KOPT-K1 (cell line): ENCODE data around the gene PRR12.

ENCODE experiments used
- H3K27ac ChIP-seq: fragments of 200-600 bp; sonication (generic); 2 replicates; pipeline ENCODE4 v1.5.1; 2016; ENCODE audit warnings: antibody characterized with exemption, mild to moderate bottlenecking, low read depth, low read length; ENCODE audit not compliant: poor library complexity, severe bottlenecking
- H3K36me3 ChIP-seq: fragments of 200-600 bp; sonication (generic); 2 replicates; pipeline ENCODE4 v1.5.1; 2017; ENCODE audit warnings: antibody characterized with exemption, mild to moderate bottlenecking, low read length, moderate library complexity; ENCODE audit not compliant: insufficient read depth
- H3K9me3 ChIP-seq: fragments of 200-600 bp; sonication (generic); 2 replicates; pipeline ENCODE4 v1.5.1; 2017; ENCODE audit warnings: antibody characterized with exemption, low read length, mild to moderate bottlenecking; ENCODE audit not compliant: insufficient read depth, poor library complexity, severe bottlenecking

PRR12 gene

GRCh38 chr19:49590971-49591730, at the start of gene PRR12:
Gene PRR12, plus strand, starts transcription at chr19:49591182. Its CDS starts 473 bp downstream, at chr19:49591655.
- Histone ChIP-seq H3K27ac (peak within 1 kb of the TSS; percentile 97), H3K36me3 (peaks cover 27% of the 10 kb centered on the region), H3K9me3 (no peaks in the 10 kb centered on the region)

GRCh38 chr19:49541914-49542313, 49.1 kb upstream of the PRR12 start:
- no peaks in the 10 kb centered on the region for H3K36me3 ChIP-seq
- no peak overlapping the region for H3K27ac ChIP-seq
- no peaks in the 10 kb centered on the region for H3K9me3 ChIP-seq

GRCh38 chr19:49542446-49542845, 48.5 kb upstream of the PRR12 start:
- Histone ChIP-seq H3K36me3 (no peaks in the 10 kb centered on the region), H3K27ac (no peak overlapping the region), H3K9me3 (no peaks in the 10 kb centered on the region)

GRCh38 chr19:49543032-49543431, 48.0 kb upstream of the PRR12 start:
- Histone ChIP-seq H3K27ac (no peak overlapping the region), H3K36me3 (no peaks in the 10 kb centered on the region), H3K9me3 (no peaks in the 10 kb centered on the region)

GRCh38 chr19:49544154-49544553, 46.8 kb upstream of the PRR12 start:
- no peaks in the 10 kb centered on the region for H3K36me3 ChIP-seq
- H3K9me3 ChIP-seq: no peaks in the 10 kb centered on the region
- H3K27ac ChIP-seq: no peak overlapping the region

GRCh38 chr19:49546825-49547565, 44.0 kb upstream of the PRR12 start:
- no peaks in the 10 kb centered on the region for H3K36me3 ChIP-seq
- no peaks in the 10 kb centered on the region for H3K9me3 ChIP-seq
- no peak overlapping the region for H3K27ac ChIP-seq

- Histone ChIP-seq H3K9me3 (no peaks in the 10 kb centered on the region), H3K36me3 (no peaks in the 10 kb centered on the region), H3K27ac (peak overlapping the region; percentile 48)
Measured at GRCh38 chr19:49549045-49549444, 41.9 kb upstream of the PRR12 start.

GRCh38 chr19:49551531-49551930, 39.5 kb upstream of the PRR12 start:
- Histone ChIP-seq H3K36me3 (peaks cover 9% of the 10 kb centered on the region; the same call in 1 of the 2 replicates), H3K27ac (no peak overlapping the region), H3K9me3 (no peaks in the 10 kb centered on the region)

- H3K27ac ChIP-seq: no peak overlapping the region
- no peaks in the 10 kb centered on the region for H3K9me3 ChIP-seq
- peaks cover 21% of the 10 kb centered on the region; the same call in 1 of the 2 replicates for H3K36me3 ChIP-seq
Measured at GRCh38 chr19:49552749-49553148, 38.2 kb upstream of the PRR12 start.

GRCh38 chr19:49553451-49554271, 37.3 kb upstream of the PRR12 start:
- no peak overlapping the region for H3K27ac ChIP-seq
- H3K9me3 ChIP-seq: no peaks in the 10 kb centered on the region
- peaks cover 28% of the 10 kb centered on the region; the same call in 1 of the 2 replicates for H3K36me3 ChIP-seq

- peaks cover 39% of the 10 kb centered on the region for H3K36me3 ChIP-seq
- H3K9me3 ChIP-seq: no peaks in the 10 kb centered on the region
- H3K27ac ChIP-seq: peak overlapping the region; percentile 12
Measured at GRCh38 chr19:49554701-49555181, 36.2 kb upstream of the PRR12 start.

GRCh38 chr19:49555600-49556411, 35.2 kb upstream of the PRR12 start:
- Histone ChIP-seq H3K27ac (no peak overlapping the region), H3K9me3 (no peaks in the 10 kb centered on the region), H3K36me3 (peaks cover 49% of the 10 kb centered on the region)

- peaks cover 49% of the 10 kb centered on the region for H3K36me3 ChIP-seq
- no peak overlapping the region for H3K27ac ChIP-seq
- H3K9me3 ChIP-seq: no peaks in the 10 kb centered on the region
Measured at GRCh38 chr19:49556412-49557398, 34.3 kb upstream of the PRR12 start.
